ENCODE data around the gene CARD11.

Gene CARD11

GRCh38 chr7:2940466-2940865, 103.2 kb downstream of the CARD11 start:
- DNase-seq (ENCODE audit: low read depth), result no peak

GRCh38 chr7:2939193-2939885, 104.3 kb downstream of the CARD11 start:
- no peak for DNase-seq (ENCODE audit: low read depth)

GRCh38 chr7:2938514-2939192, 105.0 kb downstream of the CARD11 start:
- no peak for DNase-seq (ENCODE audit: low read depth)

- DNase-seq (ENCODE audit: low read depth), result no peak
These were observed 105.8 kb downstream of the CARD11 start for GRCh38 chr7:2937701-2938513.

- DNase-seq (ENCODE audit: low read depth), result no peak
These were observed 106.6 kb downstream of the CARD11 start for GRCh38 chr7:2936891-2937580.

- DNase-seq (ENCODE audit: low read depth), result no peak
These were observed 107.4 kb downstream of the CARD11 start for GRCh38 chr7:2936301-2936700.

- no peak for DNase-seq (ENCODE audit: low read depth)
These were observed 108.5 kb downstream of the CARD11 start for GRCh38 chr7:2934984-2935740.

GRCh38 chr7:2934211-2934731, 109.4 kb downstream of the CARD11 start:
- DNase-seq (ENCODE audit: low read depth), result no peak

GRCh38 chr7:2932402-2933251, 111.0 kb downstream of the CARD11 start:
- DNase-seq (ENCODE audit: low read depth), result no peak

- no peak for DNase-seq (ENCODE audit: low read depth)
These were observed 112.6 kb downstream of the CARD11 start for GRCh38 chr7:2931034-2931415.

GRCh38 chr7:2930310-2931033, 113.2 kb downstream of the CARD11 start:
- no peak for DNase-seq (ENCODE audit: low read depth)

- no peak for DNase-seq (ENCODE audit: low read depth)
These were observed 114.1 kb downstream of the CARD11 start for GRCh38 chr7:2929321-2930201.

GRCh38 chr7:2928613-2929311, 114.9 kb downstream of the CARD11 start:
- no peak for DNase-seq (ENCODE audit: low read depth)

GRCh38 chr7:2928256-2928612, 115.4 kb downstream of the CARD11 start:
- DNase-seq (ENCODE audit: low read depth), result no peak

- no peak for DNase-seq (ENCODE audit: low read depth)
These were observed 116.1 kb downstream of the CARD11 start for GRCh38 chr7:2927592-2927991.

- no peak for DNase-seq (ENCODE audit: low read depth)
These were observed 116.7 kb downstream of the CARD11 start for GRCh38 chr7:2926896-2927405.

- no peak for DNase-seq (ENCODE audit: low read depth)
These were observed 117.4 kb downstream of the CARD11 start for GRCh38 chr7:2926120-2926895.

Measured in activated gamma-delta T cell treated with anti-CD3 and anti-CD28 coated beads, Interleukin-2, amount 50 U/mL, for 16 hours (primary cell).